AG20443 (cell line): ENCODE results near the gene GRM7.

Experiments
- DNase-seq: peaks from one replicate; pipeline ENCODE4 v3.0.0; 2012; ENCODE audit warnings: low spot score, mixed read lengths

The GRM7 gene

DNA sequence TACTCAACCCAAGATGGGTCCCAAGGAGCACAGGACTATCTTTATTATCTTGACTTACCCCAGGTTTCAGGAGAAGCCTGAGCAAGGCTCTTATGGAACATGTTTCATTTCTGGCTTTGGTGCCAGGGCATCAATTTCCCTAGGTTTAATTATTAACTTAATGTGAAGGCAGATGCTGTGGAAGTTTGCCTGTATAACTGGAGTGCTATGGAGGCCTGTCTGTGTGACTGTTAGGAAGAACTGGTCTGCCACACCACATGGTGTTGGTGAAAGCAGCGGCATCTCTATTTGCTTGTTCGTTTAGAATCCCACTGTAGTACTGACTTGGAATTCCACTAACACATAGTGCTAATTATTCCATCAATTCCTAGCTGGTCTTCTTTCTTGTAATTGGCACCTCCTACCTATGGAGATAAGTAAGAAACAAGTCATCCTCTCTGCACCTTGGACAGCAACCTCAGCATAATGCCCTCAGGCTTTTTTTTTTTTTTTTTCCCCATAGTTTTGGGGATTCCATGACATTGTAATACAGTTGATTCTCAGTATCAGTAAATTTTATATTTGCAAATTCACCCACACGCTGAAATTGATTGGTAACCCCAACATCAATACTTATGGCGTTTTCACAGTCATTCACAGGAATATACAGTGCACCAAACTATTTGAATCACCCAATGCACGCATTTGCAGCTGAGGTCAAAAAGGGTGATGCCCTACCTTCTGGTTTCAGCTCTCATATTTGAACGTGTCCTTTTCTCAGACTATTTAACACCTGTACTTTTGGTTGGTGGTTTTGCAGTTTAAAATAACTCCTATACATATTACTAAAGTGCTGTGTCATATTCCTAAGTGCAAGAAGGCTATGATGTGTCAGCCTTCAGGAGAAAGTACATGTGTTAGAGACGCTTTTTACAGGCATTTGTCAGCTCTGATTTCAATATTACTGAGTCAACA lies 867.9 kb downstream of the GRM7 start:
- no peak for DNase-seq

DNA sequence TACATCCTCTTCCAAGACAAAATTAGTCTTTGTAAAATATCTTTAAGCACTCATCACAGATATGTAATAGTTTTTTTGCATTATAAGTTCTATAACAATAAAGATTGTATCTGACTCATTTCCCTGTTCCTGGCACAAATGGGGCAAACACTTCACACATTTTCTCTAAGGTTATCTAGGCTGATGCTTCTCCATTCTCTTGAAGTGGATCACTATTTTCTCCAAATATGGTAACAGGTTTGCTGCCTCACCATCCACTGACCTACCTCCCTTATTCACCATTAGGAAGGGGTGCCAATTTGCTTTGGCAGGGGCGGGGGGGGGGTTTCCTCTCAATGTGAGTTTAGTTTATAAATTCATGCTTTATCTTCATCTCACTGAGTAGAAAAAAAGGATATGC lies 873.0 kb downstream of the GRM7 start:
- no peak for DNase-seq

- no peak for DNase-seq
These were observed 873.5 kb downstream of the GRM7 start for GRCh38 chr3:7734456-7734855.

GRCh38 chr3:7737263-7737662 lies 876.3 kb downstream of the GRM7 start:
- DNase-seq: no peak

- DNase-seq: no peak
These were observed 878.8 kb downstream of the GRM7 start for GRCh38 chr3:7739754-7740153.

GRCh38 chr3:7740458-7740857 lies 879.5 kb downstream of the GRM7 start:
- DNase-seq: no peak

- no peak for DNase-seq
These were observed 883.9 kb downstream of the GRM7 start for GRCh38 chr3:7744850-7745249.

GRCh38 chr3:7745711-7746110 lies 884.8 kb downstream of the GRM7 start:
- DNase-seq: no peak

DNA sequence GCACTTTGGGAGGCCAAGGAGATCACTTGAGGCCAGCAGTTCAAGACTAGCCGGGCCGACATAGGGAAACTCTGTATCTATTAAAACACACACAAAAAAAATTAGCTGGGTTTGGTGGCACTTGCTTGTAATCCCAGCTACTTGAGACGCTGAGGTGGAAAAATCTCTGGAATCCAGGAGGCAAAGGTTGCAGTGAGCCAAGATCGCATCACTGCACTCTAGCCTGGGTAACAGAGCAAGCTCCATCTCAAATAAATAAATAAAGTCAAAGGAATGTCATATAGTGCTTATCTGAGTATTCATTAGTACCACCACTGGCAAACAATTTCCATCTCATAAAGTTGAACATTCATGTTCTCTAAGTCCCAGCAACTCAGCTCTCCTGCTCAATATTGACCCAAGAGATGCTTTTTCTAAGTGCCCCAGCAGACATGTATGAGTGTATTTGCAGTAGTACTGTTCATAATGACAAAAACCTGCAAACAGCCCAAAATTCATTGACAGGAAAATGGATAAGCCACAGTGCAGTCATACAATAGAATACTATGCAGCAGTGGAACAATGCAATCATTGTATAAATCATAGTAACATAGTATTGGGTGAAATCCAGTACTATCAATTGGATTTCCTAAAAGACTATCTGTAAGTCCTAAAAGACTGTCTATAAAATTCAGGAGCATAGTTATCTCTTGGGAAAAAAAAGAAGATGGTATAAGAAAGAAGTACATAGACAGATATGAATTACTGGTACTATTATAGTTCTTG lies 889.2 kb downstream of the GRM7 start:
- no peak for DNase-seq

- DNase-seq: no peak
These were observed 891.1 kb downstream of the GRM7 start for GRCh38 chr3:7752005-7752404.

- DNase-seq: no peak
These were observed 893.9 kb downstream of the GRM7 start for GRCh38 chr3:7754653-7755441.

DNA sequence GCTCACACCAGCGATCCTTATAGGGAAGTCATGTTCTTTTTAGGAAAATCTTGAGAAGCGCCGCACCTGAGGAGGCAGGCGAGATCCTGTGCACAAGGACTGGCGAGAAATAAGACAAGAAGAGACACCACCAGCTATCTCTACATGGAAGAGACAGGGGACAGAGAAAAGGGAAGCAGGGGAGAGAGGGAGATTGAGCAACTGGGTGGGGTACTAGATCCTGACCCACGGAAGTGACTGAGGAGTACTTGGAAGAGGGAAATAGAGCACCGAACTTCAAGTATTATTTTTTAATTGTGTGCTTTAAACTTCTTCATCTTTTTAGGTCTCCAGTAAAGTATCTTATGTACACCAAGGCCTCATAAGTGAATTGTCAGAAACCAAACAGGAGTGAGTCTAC lies 898.7 kb downstream of the GRM7 start:
- no peak for DNase-seq

DNA sequence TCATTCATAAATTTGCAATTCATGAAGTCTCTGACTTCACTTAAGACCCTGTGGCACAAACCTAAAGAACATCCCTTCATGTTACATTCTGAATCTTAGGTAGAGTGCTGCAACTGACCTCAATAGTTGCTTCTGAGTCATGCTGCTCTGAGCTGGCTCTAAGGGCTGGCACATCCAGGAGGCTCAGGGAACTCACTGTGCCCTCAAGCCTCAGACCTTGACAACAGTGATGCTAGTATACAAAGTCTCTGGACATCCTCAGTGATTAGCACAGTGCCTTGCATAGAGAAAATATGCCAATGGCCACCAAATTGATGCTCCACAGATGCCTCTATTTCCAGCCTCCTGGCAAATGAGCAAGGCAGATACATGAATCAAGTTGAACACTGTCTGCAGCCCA lies 899.8 kb downstream of the GRM7 start:
- DNase-seq: no peak

DNA sequence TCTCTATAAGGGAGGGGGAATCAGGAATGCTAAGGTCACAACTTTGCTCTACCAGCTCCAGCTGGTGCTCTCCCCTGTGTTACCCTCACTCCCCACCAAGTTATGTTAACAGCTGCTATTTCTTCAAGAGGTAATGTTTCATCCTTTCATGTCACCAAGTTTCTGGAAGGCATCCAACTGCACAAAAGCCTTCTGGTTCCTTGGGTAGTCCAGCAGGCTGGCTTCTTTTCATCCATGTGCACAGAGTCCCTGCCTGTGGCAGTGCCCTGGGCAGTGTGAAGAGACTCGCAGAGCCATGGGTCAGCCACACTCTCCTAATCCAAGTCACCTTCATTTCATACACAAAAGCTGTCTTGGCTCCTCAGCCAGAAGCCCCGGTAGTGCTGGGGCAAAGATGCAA lies 903.2 kb downstream of the GRM7 start:
- no peak for DNase-seq

- DNase-seq: no peak
These were observed 905.6 kb downstream of the GRM7 start for GRCh38 chr3:7766530-7766929.

DNA sequence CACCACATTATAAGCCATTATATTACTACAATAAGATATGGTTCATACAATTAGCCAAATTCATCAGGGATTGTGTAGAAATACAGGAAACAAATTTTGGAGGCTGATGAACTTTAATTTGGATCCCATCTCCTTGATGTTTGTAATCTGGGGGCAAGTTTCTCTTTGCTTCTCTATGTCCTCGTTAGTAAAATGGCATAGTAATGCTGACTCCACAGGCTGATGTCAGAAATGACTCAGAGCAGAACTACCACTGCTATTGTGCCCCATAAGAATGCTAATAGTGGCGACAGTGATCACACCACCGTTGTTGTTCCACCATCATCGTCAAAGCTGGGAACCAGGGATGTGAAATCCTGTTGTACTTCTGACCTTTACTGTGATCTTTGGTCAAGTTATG lies 918.4 kb downstream of the GRM7 start:
- DNase-seq: no peak

GRCh38 chr3:7781395-7781794 lies 920.5 kb downstream of the GRM7 start:
- no peak for DNase-seq

DNA sequence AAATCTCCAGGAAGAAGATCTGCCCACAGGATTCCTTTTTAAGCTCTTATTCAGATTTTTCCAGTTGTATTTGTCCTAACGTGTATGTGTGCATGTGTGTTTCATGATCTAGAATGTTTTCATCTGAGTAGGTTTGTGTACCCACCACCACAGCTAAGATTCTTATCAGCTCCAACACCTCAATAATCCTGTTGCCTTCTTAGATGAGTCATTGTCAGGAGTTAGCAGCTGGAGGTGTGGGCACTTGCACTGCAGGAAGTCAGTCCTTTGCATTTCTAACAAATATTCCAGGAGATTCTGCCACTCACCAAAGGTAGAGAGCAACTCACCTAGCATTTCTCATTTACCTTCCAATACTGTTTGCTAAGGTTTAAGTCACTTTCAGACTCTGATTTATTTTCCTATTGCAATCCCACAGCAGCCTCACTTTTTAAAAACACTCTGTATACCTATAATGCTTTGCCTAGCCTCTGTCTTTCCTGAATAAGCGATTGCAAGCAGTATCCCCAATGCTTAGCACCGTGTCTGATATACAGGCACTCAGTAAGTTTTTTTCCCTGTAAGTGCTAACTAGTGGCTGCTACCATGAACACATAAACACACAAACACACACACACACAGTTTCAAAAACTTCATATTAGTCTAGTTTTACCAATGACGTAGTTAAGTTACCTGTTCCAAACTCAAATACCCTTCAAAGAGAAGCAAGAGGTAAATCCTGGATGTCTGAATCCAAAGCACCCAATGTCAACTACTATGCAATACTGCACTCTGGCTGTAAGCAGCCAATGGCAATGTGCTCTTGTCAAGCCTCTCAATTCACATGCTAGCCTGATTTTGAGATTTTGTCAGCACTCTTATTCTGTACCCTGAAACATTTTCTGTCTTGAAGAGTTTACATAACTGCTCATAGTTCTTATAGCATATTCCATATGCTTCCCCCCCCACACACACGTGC lies 927.2 kb downstream of the GRM7 start:
- no peak for DNase-seq

- no peak for DNase-seq
These were observed 928.0 kb downstream of the GRM7 start for GRCh38 chr3:7788881-7789280.

- no peak for DNase-seq
These were observed 928.4 kb downstream of the GRM7 start for GRCh38 chr3:7789324-7789723.

DNA sequence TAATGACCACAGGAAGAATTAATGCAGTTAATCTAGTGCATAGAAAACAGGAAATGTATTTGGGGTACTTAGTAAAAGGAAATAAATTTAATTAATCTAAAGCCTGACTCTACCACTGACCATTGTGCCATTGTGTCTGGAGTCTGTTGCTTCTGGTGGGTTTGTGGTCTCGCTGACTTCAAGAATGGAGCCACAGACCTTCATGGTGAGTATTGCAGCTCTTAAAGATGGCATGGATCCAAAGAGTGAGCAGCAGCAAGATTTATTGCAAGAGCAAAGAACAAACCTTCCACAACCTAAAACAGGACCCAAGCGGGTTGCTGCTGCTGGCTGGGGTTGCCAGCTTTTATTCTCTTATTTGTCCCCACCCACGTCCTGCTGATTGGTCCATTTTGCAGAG lies 929.2 kb downstream of the GRM7 start:
- DNase-seq: no peak
